H1 (cell line): Measurements from ENCODE around the gene GNAQ. TPM values are rescaled to one million over a fixed set of nuclear protein-coding genes. Genes with fewer than 3 reads are reported as not detected.
"Not testable (repeated sequence)": the region's sequence is repeated elsewhere in the genome, so short reads cannot be mapped to it uniquely, and the experiment has no call there.

Experiments
- CTCF ChIA-PET: fragments of 300-600 bp; sonication (Branson Sonifier 250); formaldehyde crosslinking; loops from one replicate; lab custom pipeline; 2021; ENCODE audit not compliant: partially characterized antibody; lab: Charles Lee
- POLR2A ChIA-PET: fragments of 300-600 bp; sonication (Branson Sonifier 250); formaldehyde crosslinking; loops from one replicate; lab custom pipeline; 2021; ENCODE audit warnings: inconsistent platforms; ENCODE audit not compliant: partially characterized antibody; lab: Charles Lee
- DNase-seq, 2 experiments: peaks; one replicate each; pipeline versions ENCODE4 v3.0.0 to v3.0.0-alpha.2; 2010 to 2022; ENCODE audit warnings: low spot score in 2 of 2, low read depth in 1 of 2, mixed read lengths in 1 of 2
- FAIRE-seq: peaks from 2 replicates; lab custom pipeline; 2011; peaks lifted over from hg19 to GRCh38; lab: Jason Lieb, UNC
- H2AFZ ChIP-seq: 2 replicates; pipeline ENCODE4 v1.8.1; 2012; ENCODE audit warnings: low read length, inconsistent platforms
- H2AK5ac ChIP-seq: 2 replicates; pipeline ENCODE4 v1.6.1; 2013; ENCODE audit warnings: low read depth, low read length
- H2BK120ac ChIP-seq: replicated peaks from 2 replicates; pipeline ENCODE3; 2013; ENCODE audit warnings: low read depth, low read length, inconsistent platforms
- H2BK12ac ChIP-seq: 2 replicates; pipeline ENCODE4 v1.6.1; 2013; ENCODE audit warnings: low read depth, low read length
- H2BK15ac ChIP-seq: 2 replicates; pipeline ENCODE4 v1.6.1; 2013; ENCODE audit warnings: low read length
- H2BK20ac ChIP-seq: 2 replicates; pipeline ENCODE4 v1.6.1; 2013; ENCODE audit warnings: low read length
- H2BK5ac ChIP-seq: 2 replicates; pipeline ENCODE4 v1.6.1; 2013; ENCODE audit warnings: low read depth, low read length
- H3K14ac ChIP-seq: 2 replicates; pipeline ENCODE4 v1.6.1; 2013; ENCODE audit warnings: inconsistent platforms; ENCODE audit not compliant: insufficient read length
- H3K18ac ChIP-seq: 2 replicates; pipeline ENCODE4 v1.6.1; 2013; ENCODE audit warnings: low read length; ENCODE audit errors: extremely low read depth
- H3K23ac ChIP-seq: 2 replicates; pipeline ENCODE4 v1.6.1; 2013; ENCODE audit warnings: inconsistent platforms; ENCODE audit not compliant: insufficient read length
- H3K23me2 ChIP-seq: 2 replicates; pipeline ENCODE4 v1.6.1; 2013; ENCODE audit warnings: low read depth, low read length
- H3K27ac ChIP-seq: 2 replicates; pipeline ENCODE4 v1.6.1; 2011; ENCODE audit warnings: low read depth, low read length, inconsistent platforms
- H3K27me3 ChIP-seq, 4 experiments: replicated peaks in 1 of 4; 1 replicate in 1 of 4; 2 replicates in 3 of 4; pipeline versions ENCODE4 v1.6.1 to v1.8.1; 2011 to 2013; ENCODE audit warnings: low read length in 3 of 4, mild to moderate bottlenecking in 3 of 4, inconsistent platforms in 2 of 4, mixed read lengths in 2 of 4, moderate library complexity in 1 of 4; ENCODE audit not compliant: control insufficient read depth in 3 of 4, insufficient read depth in 3 of 4; ENCODE audit errors: extremely low read depth in 1 of 4
- H3K36me3 ChIP-seq, 4 experiments: 2 replicates each; pipeline versions ENCODE4 v1.6.1 to v1.8.1; 2011 to 2013; ENCODE audit warnings: mild to moderate bottlenecking in 4 of 4, low read length in 3 of 4, moderate library complexity in 2 of 4, control low read depth in 1 of 4, inconsistent platforms in 1 of 4; ENCODE audit not compliant: insufficient read depth in 4 of 4, control insufficient read depth in 2 of 4
- H3K4ac ChIP-seq: replicated peaks from 2 replicates; pipeline ENCODE3; 2013; ENCODE audit warnings: low read length, low read depth, mixed read lengths, inconsistent platforms; ENCODE audit not compliant: insufficient read length
- H3K4me1 ChIP-seq, 4 experiments: replicated peaks in 1 of 4; 1 replicate in 1 of 4; 2 replicates in 3 of 4; pipeline versions ENCODE4 v1.6.1 to v1.8.1; 2011 to 2013; ENCODE audit warnings: low read length in 3 of 4, inconsistent platforms in 2 of 4, mixed read lengths in 1 of 4; ENCODE audit not compliant: insufficient read depth in 4 of 4, control insufficient read depth in 3 of 4
- H3K4me2 ChIP-seq, 2 experiments: 2 replicates each; pipeline versions ENCODE4 v1.6.1 to v1.8.1; 2011 to 2013; ENCODE audit warnings: low read depth in 2 of 2, low read length in 2 of 2, control low read depth in 1 of 2, inconsistent platforms in 1 of 2, mild to moderate bottlenecking in 1 of 2; ENCODE audit not compliant: insufficient read depth in 1 of 2
- H3K4me3 ChIP-seq, 4 experiments: fragments of 200-600, 300-600 bp in 1 of 4; sonication (generic), shearing (Covaris generic), sonication (Bioruptor Twin) in 1 of 4; 2 replicates each; pipeline versions ENCODE4 v1.5.1 to v1.8.1; 2011 to 2016; ENCODE audit warnings: low read length in 4 of 4, low read depth in 3 of 4, control low read depth in 2 of 4, inconsistent platforms in 2 of 4, mild to moderate bottlenecking in 2 of 4, mixed read lengths in 1 of 4, moderate library complexity in 1 of 4; ENCODE audit not compliant: insufficient read depth in 2 of 4; ENCODE audit errors: extremely low read depth in 1 of 4
- H3K56ac ChIP-seq: replicated peaks from 2 replicates; pipeline ENCODE3; 2013; ENCODE audit warnings: low read depth, mild to moderate bottlenecking, mixed read lengths, low read length, inconsistent platforms; ENCODE audit not compliant: insufficient read length
- H3K79me1 ChIP-seq: 2 replicates; pipeline ENCODE4 v1.6.1; 2013; ENCODE audit warnings: low read depth, low read length, control low read depth
- H3K79me2 ChIP-seq, 2 experiments: 2 replicates each; pipeline versions ENCODE4 v1.6.1 to v1.8.1; 2012 to 2013; ENCODE audit warnings: low read length in 2 of 2, mild to moderate bottlenecking in 2 of 2, inconsistent platforms in 1 of 2; ENCODE audit not compliant: insufficient read depth in 2 of 2, control insufficient read depth in 1 of 2
- H3K9ac ChIP-seq, 4 experiments: replicated peaks in 1 of 4; 1 replicate in 1 of 4; 2 replicates in 3 of 4; pipeline versions ENCODE4 v1.6.1 to v1.8.1; 2011 to 2013; ENCODE audit warnings: low read depth in 3 of 4, low read length in 3 of 4, control low read depth in 2 of 4, mild to moderate bottlenecking in 2 of 4, moderate library complexity in 2 of 4, inconsistent platforms in 1 of 4; ENCODE audit errors: extremely low read depth in 1 of 4
- H3K9me3 ChIP-seq, 2 experiments: 2 replicates each; pipeline versions ENCODE4 v1.6.1 to v1.8.1; 2012 to 2013; ENCODE audit warnings: mild to moderate bottlenecking in 2 of 2, moderate library complexity in 2 of 2, control low read depth in 1 of 2, inconsistent platforms in 1 of 2, low read depth in 1 of 2, low read length in 1 of 2, mixed read lengths in 1 of 2; ENCODE audit not compliant: insufficient read depth in 2 of 2
- H4K20me1 ChIP-seq, 2 experiments: replicated peaks in 1 of 2; 2 replicates each; pipeline versions ENCODE3 to v1.8.1; 2011 to 2013; ENCODE audit warnings: inconsistent platforms in 2 of 2, low read length in 2 of 2, mild to moderate bottlenecking in 1 of 2; ENCODE audit not compliant: insufficient read depth in 2 of 2, control insufficient read depth in 1 of 2
- H4K5ac ChIP-seq: 2 replicates; pipeline ENCODE4 v1.6.1; 2013; ENCODE audit warnings: low read length, low read depth, mixed read lengths, inconsistent platforms; ENCODE audit not compliant: insufficient read length
- H4K8ac ChIP-seq: 2 replicates; pipeline ENCODE4 v1.8.0; 2013; ENCODE audit warnings: mild to moderate bottlenecking, moderate library complexity, low read length, inconsistent platforms; ENCODE audit not compliant: insufficient read depth; ENCODE audit errors: extremely low read depth
- H4K91ac ChIP-seq: replicated peaks from 2 replicates; pipeline ENCODE3; 2013; ENCODE audit warnings: low read length, mixed read lengths, inconsistent platforms; ENCODE audit not compliant: insufficient read length
- WGBS, 2 experiments: shearing (Covaris generic) in 1 of 2; methylation state at CpG; one replicate each; pipeline versions ENCODE4 v1.1.6 to v1.1.7; 2013 to 2015; ENCODE audit warnings: low lambda C conversion rate in 2 of 2, mixed read lengths in 2 of 2, inconsistent platforms in 1 of 2, low coverage in 1 of 2, missing lambda C conversion rate in 1 of 2; ENCODE audit not compliant: insufficient replicate concordance in 2 of 2, insufficient coverage in 1 of 2, insufficient read length in 1 of 2; ENCODE audit errors: extremely low coverage in 1 of 2, missing lambda C conversion rate in 1 of 2; 5-methylcytosine and 5-hydroxymethylcytosine counted together
- polyA plus RNA-seq, 7 experiments: library from polyadenylated mRNA; depleted of rRNA in 3 of 7; stranded (reverse) in 5 of 7; unstranded in 2 of 7; fragments of >200 nt in 5 of 7; fragments of 200-250 nt in 2 of 7; gene quantifications; 1 replicate in 5 of 7; 2 replicates in 1 of 7; 4 replicates in 1 of 7; pipeline versions ENCODE4 v1.2.1 to v1.2.3, GENCODE V29; 2011 to 2013; ENCODE audit warnings: missing spikeins in 2 of 7, mixed read lengths in 2 of 7
- total RNA-seq: library from RNA; stranded (reverse); fragmentation: NEBNext Ultra II Directional; extraction: Animal tissue kit (Norgen Biotek cat#: 25700); gene quantifications from 2 replicates; pipeline ENCODE4 v1.2.1, GENCODE V29; 2021

The GNAQ gene
- total and polyA plus RNA-seq, 2 of the 8 experiments (the other 6 are each of a cell fraction or from before 2014, with no cell fraction given): 22.8 to 63.8 TPM

GRCh38 chr9:77760919-77761318 is 270.7 kb downstream of the GNAQ start:
- no CpG with 5 or more reads among the region's 25 CpGs for WGBS, 2 experiments
- FAIRE-seq, H3K79me2 ChIP-seq: not testable (repeated sequence)

More at GRCh38 chr9:77760919-77761318, 270.7 kb downstream of the GNAQ start:
- H2BK20ac ChIP-seq, CTCF ChIA-PET, H3K79me1 ChIP-seq, H2AFZ ChIP-seq, H4K91ac ChIP-seq, H4K8ac ChIP-seq, DNase-seq, H3K4ac ChIP-seq, H3K4me2 ChIP-seq, H3K18ac ChIP-seq, H3K9me3 ChIP-seq, H2BK120ac ChIP-seq, H2BK15ac ChIP-seq, POLR2A ChIA-PET, H3K23me2 ChIP-seq, H3K27ac ChIP-seq, H2AK5ac ChIP-seq, H3K4me1 ChIP-seq, H3K23ac ChIP-seq, H2BK5ac ChIP-seq, H3K9ac ChIP-seq, H4K5ac ChIP-seq, H2BK12ac ChIP-seq, H3K4me3 ChIP-seq, H4K20me1 ChIP-seq, H3K14ac ChIP-seq, H3K27me3 ChIP-seq, H3K56ac ChIP-seq: not testable (repeated sequence)
- H3K36me3 ChIP-seq: peaks cover 0 to 13% (median 0%) of the 10 kb centered on the region in 4 experiments; a peak in 2 of 8 replicates
